ENCODE data around the gene DOCK4. TPM values are rescaled to one million over a fixed set of nuclear protein-coding genes. Genes with fewer than 3 reads are reported as not detected.
"Not testable (repeated sequence)": the region's sequence is repeated elsewhere in the genome, so short reads cannot be mapped to it uniquely, and the experiment has no call there.

Gene DOCK4
- polyA plus RNA-seq, 4 donors: 23.9 to 26.1 (median 25.0) TPM

- DNase-seq (ENCODE audit: low read depth in 4 of 4, low spot score in 3 of 4): no peak
These were observed 278.7 kb downstream of the DOCK4 start for GRCh38 chr7:111927353-111928019.

GRCh38 chr7:111920329-111920728 lies 285.9 kb downstream of the DOCK4 start:
- no peak for DNase-seq (ENCODE audit: low read depth in 4 of 4, low spot score in 3 of 4)

GRCh38 chr7:111919631-111920179 lies 286.5 kb downstream of the DOCK4 start:
- no peak for DNase-seq (ENCODE audit: low read depth in 4 of 4, low spot score in 3 of 4)

GRCh38 chr7:111919164-111919563 lies 287.0 kb downstream of the DOCK4 start:
- DNase-seq (ENCODE audit: low read depth in 4 of 4, low spot score in 3 of 4): no peak

- no peak for DNase-seq (ENCODE audit: low read depth in 4 of 4, low spot score in 3 of 4)
These were observed 287.7 kb downstream of the DOCK4 start for GRCh38 chr7:111918461-111918860.

- DNase-seq (ENCODE audit: low read depth in 4 of 4, low spot score in 3 of 4): not testable (repeated sequence)
These were observed 288.8 kb downstream of the DOCK4 start for GRCh38 chr7:111917404-111917803.

GRCh38 chr7:111914291-111914690 lies 291.9 kb downstream of the DOCK4 start:
- DNase-seq (ENCODE audit: low read depth in 4 of 4, low spot score in 3 of 4): no peak

- DNase-seq (ENCODE audit: low read depth in 4 of 4, low spot score in 3 of 4): no peak
These were observed 294.8 kb downstream of the DOCK4 start for GRCh38 chr7:111911166-111911961.

GRCh38 chr7:111910656-111911055 lies 295.5 kb downstream of the DOCK4 start:
- DNase-seq (ENCODE audit: low read depth in 4 of 4, low spot score in 3 of 4): no peak

GRCh38 chr7:111908673-111909072 lies 297.5 kb downstream of the DOCK4 start:
- not testable (repeated sequence) for DNase-seq (ENCODE audit: low read depth in 4 of 4, low spot score in 3 of 4)

GRCh38 chr7:111903797-111904196 lies 302.4 kb downstream of the DOCK4 start:
- no peak for DNase-seq (ENCODE audit: low read depth in 4 of 4, low spot score in 3 of 4)

GRCh38 chr7:111903016-111903415 lies 303.2 kb downstream of the DOCK4 start:
- no peak for DNase-seq (ENCODE audit: low read depth in 4 of 4, low spot score in 3 of 4)

GRCh38 chr7:111900283-111900682 lies 305.9 kb downstream of the DOCK4 start:
- DNase-seq (ENCODE audit: low read depth in 4 of 4, low spot score in 3 of 4): no peak

- DNase-seq (ENCODE audit: low read depth in 4 of 4, low spot score in 3 of 4): no peak
These were observed 311.1 kb downstream of the DOCK4 start for GRCh38 chr7:111895049-111895448.

GRCh38 chr7:111894518-111894917 lies 311.7 kb downstream of the DOCK4 start:
- no peak for DNase-seq (ENCODE audit: low read depth in 4 of 4, low spot score in 3 of 4)

GRCh38 chr7:111893190-111893589 lies 313.0 kb downstream of the DOCK4 start:
- no peak for DNase-seq (ENCODE audit: low read depth in 4 of 4, low spot score in 3 of 4)

GRCh38 chr7:111892588-111892987 lies 313.6 kb downstream of the DOCK4 start:
- DNase-seq (ENCODE audit: low read depth in 4 of 4, low spot score in 3 of 4): no peak

- no peak for DNase-seq (ENCODE audit: low read depth in 4 of 4, low spot score in 3 of 4)
These were observed 318.5 kb downstream of the DOCK4 start for GRCh38 chr7:111887734-111888133.

GRCh38 chr7:111886233-111886632 lies 320.0 kb downstream of the DOCK4 start:
- no peak for DNase-seq (ENCODE audit: low read depth in 4 of 4, low spot score in 3 of 4)

GRCh38 chr7:111883241-111883640 lies 323.0 kb downstream of the DOCK4 start:
- no peak for DNase-seq (ENCODE audit: low read depth in 4 of 4, low spot score in 3 of 4)

- DNase-seq (ENCODE audit: low read depth in 4 of 4, low spot score in 3 of 4): no peak
These were observed 327.4 kb downstream of the DOCK4 start for GRCh38 chr7:111878785-111879184.

- DNase-seq (ENCODE audit: low read depth in 4 of 4, low spot score in 3 of 4): no peak
These were observed 328.3 kb downstream of the DOCK4 start for GRCh38 chr7:111877931-111878330.
